Measurements from ENCODE around the gene THSD8.
"Not testable (repeated sequence)": the region's sequence is repeated elsewhere in the genome, so short reads cannot be mapped to it uniquely, and the experiment has no call there.

Gene THSD8

DNA sequence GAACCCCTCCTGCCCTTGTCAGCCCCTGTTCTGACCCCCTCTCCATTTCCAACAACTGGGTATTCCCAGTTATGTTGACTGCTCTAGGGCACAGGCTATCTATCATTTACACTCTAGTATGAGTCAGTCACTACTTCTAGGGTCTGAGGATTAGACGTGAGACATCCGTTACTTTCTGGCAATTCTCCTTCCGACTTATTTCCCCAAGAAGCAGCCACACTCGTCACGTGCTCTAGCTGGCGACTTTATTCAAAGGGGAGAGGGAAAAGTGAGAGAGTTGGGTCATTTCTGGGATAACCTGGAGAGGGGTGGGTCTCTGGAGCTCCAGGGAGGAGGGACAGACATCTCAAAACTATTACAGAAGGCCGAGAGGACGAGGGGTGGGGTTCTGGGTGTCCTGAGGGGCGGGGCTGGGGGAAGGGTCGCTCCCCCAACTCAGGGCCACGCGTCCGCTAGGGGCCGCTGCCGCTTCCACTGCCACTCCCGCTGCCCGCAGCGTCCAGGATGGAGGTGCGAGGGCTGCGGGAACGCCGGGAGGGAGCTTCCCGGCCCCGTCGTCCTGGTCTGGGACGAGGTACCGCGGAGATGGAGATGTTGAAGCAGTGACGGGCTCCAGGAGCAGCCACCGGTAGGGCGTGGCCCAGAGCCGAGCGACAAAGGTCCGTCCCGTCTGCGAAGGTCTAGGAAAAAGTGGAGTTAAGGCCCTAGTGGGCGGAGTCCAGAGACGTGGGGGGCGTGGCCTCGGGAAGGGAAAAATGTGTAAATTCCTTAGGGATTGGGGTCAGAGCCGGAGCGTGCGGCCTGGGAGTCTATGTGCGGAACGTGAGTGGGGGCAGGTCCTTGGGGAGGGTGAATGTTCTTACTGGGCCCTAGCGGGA, 23.6 kb downstream of the THSD8 start:
- no peak for DNase-seq (ENCODE audit: low spot score)

DNA sequence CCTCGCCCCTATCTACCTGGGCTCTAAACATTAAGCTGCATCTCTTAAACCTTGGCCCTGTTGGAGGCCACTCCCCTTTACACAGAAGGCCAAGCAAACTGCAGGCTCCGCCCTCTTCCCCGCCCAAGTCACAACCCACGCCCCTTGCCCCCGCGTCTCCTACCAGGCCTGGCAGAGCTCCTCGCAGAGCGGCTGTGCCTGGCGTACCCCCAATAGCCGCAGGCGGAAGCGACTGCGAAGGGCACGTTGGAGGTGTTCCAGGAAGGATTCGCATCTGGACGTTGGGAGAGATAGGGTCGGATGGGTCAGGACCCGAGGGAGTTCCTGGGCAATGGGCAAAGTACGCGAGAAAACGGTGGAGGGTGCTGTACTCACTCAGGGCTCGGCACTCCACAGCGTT, 26.6 kb downstream of the THSD8 start:
- DNase-seq (ENCODE audit: low spot score): no peak

DNA sequence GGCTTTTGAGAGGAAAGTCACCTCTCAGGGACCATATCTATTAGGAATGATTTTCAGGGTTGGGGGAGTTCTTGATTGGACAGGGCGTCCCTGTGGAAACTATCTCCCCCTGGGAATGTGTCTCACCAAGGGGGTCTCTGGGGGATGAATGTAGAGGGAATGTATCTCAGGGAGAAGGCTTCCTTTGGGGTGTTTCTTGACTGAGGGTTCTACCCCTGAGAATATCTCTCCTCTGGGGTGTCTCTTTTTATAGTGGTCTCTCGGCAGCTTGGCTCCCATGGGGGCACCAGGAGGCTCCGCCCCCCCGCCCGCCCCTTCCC, 31.5 kb downstream of the THSD8 start:
- DNase-seq (ENCODE audit: low spot score): no peak

DNA sequence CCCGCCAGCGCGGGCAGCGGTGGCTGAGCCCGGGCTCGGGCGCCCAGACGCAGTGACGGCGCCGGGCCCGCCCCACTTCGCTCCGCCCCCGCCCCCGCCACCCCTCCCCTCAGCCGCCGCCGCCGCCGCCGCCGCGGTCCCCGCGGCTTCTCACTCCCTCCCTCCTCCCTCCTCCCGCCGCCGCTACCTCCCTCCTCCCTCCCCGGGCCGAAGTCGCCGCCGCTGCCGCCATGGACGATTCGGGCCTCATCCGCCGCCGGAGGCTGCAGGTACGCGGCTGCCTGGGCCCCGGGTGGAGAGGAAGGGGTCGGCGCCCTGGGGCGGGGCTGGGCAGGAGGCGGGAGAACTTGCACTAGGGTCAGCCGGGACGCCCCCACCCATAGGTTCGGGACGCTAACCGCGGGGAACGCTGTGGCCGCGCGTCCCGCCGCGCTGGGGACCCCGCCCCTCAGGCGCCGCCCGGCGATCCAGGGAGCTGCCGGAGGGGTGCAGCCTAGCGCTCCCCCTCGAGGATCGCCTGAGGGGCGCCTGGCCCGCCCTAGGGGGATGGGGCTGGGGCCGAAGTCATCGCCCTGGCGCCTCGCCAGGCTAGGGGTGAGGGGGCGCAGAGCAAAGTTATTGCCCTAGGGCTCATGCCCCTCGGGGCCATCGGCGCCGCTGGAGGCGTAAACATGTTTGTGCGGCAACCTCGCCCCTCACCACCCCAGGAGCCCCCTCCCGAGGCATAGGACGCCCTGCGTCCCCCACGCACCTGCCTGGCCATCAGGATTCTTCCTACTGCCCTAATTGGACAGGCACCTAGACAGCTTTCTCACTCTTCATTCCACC, 32.1 kb downstream of the THSD8 start:
- peak; percentile 53 for DNase-seq (ENCODE audit: low spot score)

DNA sequence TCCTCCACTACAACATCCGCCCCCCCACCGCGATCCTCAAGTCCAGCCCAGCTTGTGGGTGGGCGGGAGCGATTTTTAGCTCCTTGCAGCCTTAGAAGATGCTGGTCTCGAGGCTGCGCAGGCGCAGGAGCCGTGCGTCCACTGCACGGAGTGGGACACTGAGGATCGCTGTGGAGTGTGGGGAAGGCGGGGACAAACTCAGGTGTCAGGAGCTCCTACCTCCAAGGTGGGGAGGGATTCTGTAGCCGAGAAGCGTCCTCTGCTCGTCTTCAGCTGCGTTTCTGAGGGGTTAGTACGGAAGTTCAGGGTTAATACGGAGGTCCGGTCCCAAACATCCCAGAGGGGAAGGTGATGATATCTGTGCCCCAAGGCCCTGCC, 32.7 kb downstream of the THSD8 start, which contains the start of gene RTBDN:
TSS of gene RTBDN (minus strand) at position 14 of the 378 bp plus-strand sequence. CDS start 4,600 bp downstream, outside the sequence.
- DNase-seq (ENCODE audit: low spot score): no peak

DNA sequence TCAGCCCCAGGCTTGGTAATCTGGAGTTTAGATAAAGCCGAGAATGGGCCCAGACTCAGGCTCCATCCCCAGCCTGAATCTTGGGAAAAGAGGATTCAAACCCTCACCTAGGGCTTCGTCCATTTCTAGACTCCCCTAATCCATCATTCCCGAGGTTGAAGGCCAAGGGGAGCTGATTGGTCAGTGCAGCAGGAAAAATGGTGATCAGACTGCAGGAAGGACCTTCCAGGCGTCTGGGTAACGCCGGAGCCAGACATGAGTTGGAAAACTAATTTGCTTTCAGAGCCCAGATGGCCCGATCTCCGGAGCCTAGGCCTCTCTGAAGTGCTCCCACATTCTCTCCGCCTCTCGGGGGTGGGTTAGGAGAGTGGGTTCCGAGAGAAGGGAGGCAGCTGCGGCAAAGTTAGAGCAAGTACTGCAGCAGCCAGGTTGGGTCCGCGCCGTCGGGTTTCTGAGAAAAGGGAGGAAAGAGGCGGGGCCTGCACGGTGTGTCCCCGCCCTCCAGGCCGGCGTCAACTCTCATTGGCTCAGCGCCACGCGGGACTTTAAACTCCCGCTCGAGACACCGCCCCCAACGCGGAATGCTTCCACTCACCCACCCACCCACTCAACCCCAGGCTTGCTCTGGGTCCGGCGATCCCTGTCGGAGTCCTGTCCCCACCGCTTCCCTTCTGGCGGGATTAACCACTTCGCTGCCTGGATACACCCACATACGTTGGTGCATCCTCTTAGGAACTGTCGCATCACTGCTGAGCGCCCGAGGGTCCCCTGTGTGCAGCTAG, 33.3 kb downstream of the THSD8 start:
- no peak for DNase-seq (ENCODE audit: low spot score)

DNA sequence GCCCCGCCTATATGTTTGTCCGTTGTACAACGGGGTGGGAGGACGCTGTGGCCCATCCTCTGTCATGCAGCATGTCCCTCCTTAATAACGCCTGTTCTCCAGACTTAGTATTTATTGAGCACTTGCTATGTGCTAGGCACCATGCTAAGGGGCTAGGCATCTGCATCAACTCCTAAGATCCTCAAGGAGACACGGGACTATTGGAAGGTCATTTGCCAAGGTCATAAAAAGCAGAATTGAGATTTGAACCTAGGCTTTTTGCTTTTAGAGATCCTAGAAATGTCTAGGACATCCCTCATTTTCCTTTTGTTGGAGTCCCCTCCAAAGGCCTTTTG, 34.6 kb downstream of the THSD8 start:
- no peak for DNase-seq (ENCODE audit: low spot score)

DNA sequence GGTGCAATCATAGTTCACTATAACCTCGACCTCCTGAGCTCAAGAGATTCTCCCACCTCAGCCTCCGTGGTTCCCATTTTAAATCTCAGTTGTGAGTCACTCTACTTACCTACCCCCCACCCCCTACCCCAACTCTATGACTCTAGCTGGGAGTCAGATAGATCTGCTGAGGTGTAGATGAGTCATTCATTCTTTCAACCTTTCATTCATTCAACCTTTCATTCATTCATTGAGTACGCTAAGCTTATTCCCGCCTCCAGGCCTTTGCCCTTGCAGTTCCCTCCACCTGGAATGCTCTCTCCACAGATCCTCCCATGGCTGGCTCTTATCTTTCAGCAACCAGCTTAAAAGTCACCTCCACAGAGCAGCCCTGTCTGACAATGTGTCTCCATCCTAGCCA, 35.4 kb downstream of the THSD8 start:
- peak; percentile 60 for DNase-seq (ENCODE audit: low spot score)

DNA sequence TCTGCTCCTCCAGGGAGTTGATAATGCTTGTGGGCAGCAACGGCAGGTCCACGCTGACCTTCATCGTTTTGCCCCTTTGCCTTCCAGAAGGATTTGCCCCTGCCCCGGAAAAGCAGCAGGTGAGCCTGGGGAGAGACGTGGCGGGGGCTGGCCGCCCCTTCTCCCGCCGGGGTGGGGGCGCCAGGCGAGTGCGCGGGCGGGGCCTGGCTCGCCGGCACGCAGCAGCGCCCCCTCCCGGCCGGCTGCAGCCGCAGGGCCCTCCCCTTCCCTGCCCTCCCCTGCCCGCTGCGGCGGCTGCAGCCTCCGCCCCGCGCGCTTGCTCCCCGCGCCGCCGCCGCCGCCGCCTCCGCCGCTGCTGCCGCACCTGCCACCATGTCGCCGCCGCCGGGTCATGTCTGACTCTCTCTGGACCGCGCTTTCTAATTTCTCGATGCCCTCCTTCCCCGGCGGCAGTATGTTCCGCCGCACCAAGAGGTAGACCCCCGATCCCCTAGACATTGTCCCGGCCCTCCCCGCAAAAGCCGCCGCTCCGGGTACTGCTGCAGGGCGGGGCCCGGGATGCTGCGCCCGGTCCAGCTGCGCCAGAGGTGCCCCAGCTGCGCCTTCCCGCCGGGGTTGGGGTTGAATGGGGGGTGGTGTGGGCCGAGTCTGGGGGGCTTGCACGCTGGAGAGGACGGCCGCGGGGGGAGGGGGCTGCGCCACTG, 36.5 kb downstream of the THSD8 start, which contains the start of gene MAST1:
TSS of gene MAST1 (plus strand) at position 334 of the 704 bp plus-strand sequence. CDS start at position 392, 58 bp downstream.
- peak; percentile 49 for DNase-seq (ENCODE audit: low spot score)

DNA sequence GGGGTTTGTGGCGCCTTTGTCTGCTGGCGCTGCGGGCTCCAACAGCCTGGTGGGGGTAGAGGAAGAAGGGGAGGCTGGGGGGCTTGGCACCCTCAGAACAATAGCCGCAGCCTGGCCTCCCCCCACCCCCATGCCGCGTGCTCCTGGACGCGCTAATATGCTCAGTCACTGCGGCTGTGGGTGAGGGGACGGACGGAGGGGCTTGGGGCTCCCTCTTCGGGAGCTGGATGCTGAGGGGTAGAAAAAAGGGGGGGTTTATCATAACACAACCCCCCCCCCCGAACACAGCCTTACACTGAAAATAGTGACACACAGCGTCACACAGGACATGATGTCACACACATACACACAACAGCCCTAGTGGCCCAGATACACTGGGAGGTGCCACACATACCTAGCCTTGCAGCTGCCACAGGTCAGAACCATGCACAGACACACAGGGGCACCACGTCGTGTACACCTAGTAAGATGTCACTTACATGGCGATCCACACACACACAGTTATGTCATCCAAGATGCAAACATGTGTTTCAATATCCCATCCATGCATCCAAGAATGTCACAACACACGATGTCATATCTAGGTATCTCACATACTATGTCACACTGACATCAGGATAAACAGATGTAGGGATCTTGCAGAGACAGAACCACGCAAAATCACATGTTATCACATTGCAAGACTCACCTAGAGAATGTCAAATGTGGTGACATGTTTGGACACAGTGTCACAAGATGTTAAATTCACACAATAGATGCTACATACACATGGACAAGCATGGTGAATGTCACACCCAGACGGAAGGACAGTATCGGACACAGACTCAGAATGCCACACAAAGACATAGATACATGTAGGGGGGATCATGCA, 37.3 kb downstream of the THSD8 start:
- DNase-seq (ENCODE audit: low spot score): no peak

DNA sequence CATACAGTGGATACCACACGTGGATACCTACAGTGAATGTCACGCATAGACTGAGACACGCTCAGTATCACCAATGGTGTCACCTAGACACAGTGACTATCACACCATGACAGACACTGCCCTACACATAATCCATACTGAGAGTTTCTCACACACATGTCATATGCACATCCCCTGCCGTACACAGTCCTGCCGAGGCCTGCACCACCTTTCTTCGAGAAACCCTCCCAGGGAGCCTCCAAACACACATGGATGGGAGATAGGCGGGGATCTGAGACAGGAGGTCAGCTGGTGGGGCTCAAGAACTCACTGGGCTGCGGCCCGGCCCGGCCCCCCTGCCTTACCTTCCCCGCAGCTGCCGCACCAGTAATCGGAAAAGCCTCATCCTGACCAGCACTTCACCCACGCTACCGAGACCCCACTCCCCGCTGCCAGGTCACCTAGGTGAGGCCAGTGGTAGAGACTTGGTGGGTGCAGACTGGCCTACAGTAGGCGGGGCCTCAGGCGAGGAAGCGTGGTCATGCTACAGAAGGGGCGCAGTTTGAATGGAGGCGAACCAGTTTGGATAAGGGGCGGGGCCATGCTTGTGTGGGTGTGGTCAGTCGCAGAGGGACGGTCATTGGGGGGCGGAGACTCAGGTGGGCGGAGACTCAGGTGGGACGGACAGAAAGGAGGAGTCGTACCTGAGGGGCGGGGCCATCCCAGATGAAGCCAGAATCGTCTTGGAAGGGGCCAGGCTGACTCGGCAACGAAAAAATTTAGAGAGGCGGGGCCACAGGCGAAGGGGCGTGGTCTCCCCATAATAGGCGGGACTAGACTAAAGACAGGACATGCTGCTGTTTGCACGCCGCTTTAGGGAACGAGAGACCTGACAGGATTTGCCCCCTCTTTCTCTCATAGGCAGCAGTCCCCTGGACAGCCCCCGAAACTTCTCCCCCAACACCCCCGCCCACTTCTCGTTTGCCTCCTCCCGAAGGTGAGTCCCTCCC, 38.5 kb downstream of the THSD8 start:
- DNase-seq (ENCODE audit: low spot score): peak; percentile 69

DNA sequence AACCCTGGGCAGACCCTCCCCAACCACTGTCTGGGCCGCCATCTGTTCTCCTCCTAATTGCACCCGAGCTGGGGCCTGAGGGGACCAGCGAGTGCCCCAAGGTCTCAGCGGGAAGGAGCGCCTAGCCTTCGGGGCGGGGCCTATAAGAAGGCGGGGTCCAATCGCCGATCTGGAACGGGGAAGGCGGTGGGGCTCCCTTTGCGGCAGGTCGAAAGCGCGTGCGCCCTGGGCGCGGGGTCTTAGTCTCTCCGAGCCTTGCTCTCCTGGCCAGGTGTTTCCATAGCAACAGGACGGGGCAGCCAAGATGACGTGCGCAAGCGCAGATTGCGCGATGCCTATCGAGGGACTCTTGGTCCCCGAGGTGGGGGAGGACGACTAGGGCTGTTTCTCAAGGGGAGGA, 39.2 kb downstream of the THSD8 start:
- DNase-seq (ENCODE audit: low spot score): no peak

DNA sequence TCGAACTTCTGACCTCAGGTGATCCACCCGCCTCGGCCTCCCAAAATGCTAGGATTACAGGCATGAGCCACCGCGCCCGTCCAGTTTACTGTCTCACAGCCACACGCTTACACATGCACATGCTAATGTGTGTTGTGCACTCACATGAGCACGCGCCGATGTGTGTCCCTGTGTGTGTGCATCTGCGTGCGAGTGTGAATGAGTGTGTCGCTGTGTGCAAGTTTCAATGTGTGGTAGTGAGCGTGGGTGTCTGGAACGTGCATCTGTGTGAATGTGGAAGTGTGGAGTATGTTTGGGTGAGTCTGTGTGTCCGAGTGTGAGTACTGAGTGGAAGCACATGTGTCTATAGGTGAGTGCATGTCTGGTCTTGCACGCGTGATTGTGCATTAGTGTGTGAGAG, 40.6 kb downstream of the THSD8 start:
- no peak for DNase-seq (ENCODE audit: low spot score)

DNA sequence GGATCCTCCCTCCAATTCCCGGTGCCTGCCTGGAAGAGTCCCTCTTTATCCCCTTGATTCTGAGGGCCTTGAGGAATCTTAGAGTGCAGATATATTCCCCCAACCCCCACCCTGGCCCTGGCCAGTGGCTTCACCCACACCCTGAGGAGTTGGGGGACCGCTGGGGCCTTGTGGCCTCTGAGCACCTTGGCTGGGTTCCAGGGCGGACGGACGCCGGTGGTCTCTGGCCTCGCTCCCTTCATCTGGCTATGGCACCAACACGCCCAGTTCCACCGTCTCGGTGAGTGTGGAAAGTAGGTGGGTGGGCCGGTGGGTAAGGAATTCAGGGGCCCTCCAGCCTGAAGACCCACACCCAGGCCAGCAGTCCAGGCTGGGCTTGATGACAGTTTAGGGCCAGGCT, 41.5 kb downstream of the THSD8 start:
- DNase-seq (ENCODE audit: low spot score): no peak

DNA sequence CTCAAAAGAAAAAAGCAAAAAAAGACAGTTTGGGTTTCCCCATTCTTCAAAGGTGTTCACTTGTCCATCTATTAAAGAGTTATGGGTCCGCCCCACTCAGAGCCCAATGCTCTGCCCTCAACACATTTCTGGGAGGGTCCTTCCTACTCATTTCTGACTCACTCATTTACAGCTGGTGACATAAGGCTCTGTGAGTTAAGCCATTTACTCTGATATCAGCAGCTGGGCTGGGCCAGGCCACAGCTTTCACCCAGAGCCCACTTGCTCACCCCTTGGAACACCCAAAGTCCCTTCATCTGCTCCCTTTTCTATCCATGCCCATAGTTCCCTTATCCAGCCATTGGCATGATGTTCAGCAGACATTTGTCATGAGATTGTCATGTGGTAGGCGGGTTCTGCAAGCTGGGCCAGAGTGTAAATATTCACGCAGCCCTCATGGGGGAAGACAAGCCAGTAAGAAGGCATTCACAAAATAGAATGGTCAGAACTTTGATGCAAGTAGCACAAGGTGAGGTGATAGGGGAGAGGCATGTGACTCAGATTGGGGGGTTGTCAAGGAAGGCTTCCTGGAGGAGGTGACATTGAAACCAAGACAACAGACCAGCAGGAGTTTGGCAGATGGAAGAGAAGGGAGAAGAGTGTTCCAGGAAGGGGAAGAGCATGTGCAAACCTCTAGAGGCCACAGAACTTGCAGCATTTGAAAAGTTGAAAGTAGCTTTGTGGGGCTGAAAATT, 42.3 kb downstream of the THSD8 start:
- peak; percentile 40 for DNase-seq (ENCODE audit: low spot score)

DNA sequence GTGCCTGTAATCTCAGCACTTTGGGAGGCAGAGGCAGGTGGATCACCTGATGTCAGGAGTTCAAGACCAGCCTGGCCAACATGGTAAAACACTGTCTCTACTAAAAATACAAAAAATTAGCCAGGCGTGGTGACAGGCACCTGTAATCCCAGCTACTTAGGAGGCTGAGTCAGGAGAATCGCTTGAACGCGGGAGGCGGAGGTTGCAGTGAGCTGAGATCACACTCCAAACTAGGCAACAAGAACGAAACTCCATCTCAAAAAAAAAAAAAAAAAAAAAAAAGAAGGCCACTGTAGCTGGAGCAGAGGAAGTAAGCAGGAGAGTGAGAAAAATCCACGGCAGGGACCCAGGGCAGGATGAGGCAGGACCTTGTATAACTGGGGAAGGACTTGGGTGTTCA, 44.7 kb downstream of the THSD8 start:
- not testable (repeated sequence) for DNase-seq (ENCODE audit: low spot score)

DNA sequence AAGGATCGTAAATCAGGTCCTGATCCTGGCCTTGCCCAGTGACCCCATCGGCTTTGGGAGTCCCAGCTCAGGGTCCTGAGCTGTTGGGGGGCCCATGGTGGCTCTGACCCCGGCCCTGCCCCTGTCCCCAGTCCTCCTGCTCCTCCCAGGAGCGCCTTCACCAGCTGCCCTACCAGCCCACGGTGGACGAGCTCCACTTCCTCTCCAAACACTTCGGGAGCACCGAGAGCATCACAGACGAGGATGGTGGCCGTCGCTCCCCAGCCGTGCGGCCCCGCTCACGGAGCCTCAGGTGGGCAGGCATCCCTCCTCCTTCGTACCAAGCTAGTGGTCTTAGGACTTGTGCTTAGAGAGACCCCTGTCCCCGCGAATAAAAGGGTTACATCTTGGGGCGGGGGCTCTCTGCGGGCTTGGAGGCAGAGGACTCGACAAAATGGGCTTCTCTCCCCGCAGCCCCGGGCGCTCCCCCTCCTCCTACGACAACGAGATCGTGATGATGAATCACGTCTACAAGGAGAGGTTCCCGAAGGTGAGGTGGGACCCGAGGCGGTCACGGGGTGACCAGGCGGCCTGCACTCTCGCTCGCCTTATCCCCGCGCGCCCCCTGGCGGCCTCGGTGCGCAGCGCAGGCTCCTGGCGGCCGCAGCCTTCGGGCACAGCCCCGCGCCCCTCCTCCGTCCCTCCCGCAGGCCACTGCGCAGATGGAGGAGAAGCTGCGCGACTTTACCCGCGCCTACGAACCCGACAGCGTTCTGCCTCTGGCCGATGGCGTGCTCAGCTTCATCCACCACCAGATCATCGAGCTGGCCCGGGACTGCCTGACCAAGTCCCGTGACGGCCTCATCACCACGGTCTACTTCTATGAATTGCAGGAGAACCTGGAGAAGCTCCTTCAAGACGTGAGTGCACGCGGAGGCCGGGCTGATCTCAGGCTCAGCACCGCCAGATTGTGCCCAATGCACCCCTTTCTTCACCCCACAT, 45.6 kb downstream of the THSD8 start:
- peak; percentile 85 for DNase-seq (ENCODE audit: low spot score)
